ENCODE results near the gene TRIM13.

The TRIM13 gene

GRCh38 chr13:50065712-50066111, 68.9 kb downstream of the TRIM13 start:
- no peak for DNase-seq (ENCODE audit: low spot score)
